Endothelial cell of hepatic sinusoid (primary cell): ENCODE measurements around the gene CDK14.

Experiments used
- in situ Hi-C: cut with HindIII; loops from 2 replicates; pipeline ENCODE4 v1.10.0; 2017; ENCODE audit warnings: low sequenced_read_pairs

The CDK14 gene

DNA sequence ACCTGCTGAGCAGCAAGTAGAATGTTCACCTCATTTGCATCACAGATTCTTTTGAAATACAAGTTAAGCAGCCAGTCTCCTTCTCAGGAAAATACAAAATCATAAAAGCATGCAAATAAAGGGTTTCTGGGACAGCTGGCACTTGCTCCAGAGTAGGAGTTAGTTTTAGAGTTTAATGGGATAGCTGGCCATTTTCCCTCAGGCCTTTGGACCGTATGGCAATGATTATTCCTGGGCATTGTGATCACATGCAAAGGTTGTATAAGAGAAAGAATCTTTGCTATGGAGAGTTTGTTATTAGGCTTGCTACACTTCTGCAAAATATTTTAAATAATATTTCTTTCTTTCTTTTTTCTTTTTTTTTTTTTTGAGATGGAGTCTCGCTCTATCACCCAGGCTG is 240.8 kb downstream of the CDK14 start:
- in situ Hi-C loops: no loop called here

DNA sequence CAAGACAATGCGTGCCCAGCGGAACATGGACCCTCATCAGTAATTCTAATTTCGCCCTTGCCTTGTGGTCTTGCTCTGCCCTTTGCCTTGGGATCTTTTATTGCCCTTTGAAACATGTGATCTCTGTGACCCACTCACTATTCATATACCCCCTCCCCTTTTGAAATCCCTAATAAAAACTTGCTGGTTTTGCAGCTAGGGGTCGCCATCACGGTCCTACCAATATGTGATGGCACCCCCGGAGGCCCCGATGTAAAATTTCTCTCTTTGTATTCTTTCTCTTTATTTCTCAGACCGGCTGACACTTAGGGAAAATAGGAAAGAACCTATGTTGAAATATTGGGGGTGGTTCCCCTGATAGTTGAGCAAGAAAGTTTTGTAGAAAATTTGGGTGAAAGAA is 242.7 kb downstream of the CDK14 start:
- in situ Hi-C loops: no loop called here

DNA sequence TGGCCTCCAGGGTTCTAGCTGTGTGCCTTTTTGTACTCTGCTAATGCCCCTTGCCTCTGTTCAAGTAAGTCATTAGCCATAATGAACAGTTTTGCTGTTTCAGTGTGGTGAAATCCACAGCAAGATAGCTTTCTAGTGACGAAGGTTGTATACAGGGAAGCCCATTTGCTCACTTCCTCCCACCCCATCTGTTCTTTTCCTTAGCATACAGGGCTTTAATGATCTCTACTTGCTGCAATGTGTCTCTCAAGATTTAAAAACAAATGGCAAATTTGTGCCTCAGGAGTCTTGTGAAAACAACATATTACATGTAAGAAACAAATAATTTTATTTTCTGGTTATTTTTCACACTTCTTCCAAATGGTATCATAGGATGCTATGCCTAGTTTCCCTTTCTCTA is 243.2 kb downstream of the CDK14 start:
- in situ Hi-C loops: no loop called here

DNA sequence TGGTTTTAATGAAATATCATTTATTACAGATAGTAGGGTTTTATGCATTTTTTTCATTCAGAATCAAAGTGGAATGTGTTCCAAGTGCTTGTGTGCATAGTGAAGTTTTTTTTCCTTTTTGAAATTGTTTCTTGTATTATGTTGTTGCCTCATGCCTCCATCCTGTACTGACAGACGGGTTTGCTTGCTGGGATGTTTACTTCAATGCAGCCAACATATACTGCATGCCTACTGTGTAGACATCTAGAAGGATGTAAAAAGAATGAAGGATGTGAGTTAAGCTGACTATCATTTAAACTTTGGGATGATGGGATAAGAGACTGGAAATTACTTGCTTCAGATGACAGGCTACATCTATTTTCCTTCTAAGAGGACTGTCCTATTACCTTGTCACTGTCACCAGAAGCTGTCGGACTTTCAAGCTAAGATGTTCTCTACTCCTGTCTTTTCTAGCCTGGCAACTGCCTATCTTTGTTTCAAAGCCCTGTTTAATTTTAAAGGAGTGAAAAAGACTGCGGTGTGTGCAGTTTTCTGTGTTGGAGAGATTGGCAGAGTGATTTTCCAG is 243.7 kb downstream of the CDK14 start:
- in situ Hi-C loops: no loop called here

DNA sequence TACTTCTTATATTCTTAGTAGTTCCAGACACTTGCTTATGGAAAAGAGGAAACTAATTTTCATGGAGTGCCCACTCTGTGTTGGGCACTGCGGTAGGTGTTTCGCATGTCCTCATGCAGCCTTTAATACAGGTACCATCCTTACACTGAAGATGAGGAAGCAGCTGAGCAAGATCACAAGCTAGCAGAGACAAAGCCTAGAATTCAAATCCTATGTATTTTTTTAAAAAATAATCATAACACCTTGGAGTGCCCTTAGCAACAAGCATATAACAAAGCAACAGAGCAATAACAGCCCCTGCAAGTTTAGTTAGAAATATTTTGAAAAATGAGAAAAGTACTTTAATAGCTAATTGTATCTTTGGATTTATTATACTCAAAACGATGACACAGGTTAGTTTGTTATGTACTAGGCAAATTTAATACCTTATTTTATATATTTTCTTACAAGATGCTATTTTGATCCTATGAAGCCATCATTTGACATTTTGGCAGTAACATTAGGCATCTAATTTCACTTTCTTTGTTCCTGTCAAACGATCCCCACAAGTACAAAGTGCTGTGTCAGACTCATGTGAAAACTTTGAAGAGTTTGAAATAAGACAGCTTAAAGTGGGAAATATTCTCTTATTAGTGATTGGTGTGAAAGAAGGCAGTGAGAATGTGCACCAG is 245.8 kb downstream of the CDK14 start:
- in situ Hi-C loops: no loop called here

DNA sequence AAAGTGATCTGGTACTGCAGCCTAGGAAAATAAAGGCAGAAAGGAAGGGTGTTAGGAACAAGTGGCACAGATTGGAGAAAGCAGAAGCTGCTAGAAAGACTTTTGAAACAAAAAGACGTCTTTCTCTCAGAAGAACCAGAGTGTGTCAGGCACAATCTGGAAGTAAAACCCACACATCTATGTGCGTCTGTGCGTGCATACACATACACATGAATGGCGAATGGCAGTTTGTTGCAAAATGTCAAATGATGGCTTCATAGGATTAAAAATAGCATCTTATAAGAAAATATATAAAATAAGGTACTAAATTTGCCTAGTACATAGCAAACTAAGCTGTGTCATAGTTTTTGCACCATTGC is 246.3 kb downstream of the CDK14 start:
- in situ Hi-C loops: no loop called here

DNA sequence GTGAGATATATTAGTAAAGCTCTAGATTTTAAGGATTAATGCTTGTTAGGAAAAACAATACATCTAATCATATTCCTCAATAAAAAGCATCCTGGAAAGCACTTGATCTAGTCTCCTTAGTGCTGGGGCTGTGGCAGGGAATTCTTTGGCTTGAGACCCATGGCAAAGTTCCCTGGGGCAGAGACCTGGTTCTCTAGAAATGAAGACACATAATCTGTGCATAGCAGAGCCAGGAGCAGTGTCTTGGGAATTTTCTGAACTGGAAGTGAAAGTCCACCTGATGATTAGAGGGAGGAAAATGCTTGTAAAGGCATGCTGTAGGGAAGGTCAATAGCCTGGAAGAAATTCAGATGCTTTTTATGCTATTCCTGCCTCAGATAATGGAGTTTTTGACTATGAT is 247.4 kb downstream of the CDK14 start:
- in situ Hi-C loops: no loop called here

DNA sequence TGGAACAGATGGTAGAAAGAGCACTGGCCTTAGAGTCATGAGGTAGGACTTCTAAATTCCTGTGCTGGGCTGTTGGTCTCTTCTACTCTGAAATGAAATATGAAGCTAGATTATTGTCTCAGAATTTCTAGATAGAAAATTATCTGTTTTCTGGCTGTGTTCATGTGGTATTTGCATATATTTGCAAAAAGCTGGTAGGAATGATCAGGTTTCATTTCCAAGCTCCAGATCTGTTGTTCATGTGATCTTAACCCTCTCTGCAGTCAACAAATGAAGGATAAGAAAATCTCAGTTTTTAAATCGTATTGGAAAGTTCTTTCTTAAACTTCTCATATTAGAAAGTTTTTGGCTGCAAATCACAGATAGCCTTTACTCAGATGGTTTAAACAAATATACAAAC is 248.3 kb downstream of the CDK14 start:
- in situ Hi-C loops: no loop called here

DNA sequence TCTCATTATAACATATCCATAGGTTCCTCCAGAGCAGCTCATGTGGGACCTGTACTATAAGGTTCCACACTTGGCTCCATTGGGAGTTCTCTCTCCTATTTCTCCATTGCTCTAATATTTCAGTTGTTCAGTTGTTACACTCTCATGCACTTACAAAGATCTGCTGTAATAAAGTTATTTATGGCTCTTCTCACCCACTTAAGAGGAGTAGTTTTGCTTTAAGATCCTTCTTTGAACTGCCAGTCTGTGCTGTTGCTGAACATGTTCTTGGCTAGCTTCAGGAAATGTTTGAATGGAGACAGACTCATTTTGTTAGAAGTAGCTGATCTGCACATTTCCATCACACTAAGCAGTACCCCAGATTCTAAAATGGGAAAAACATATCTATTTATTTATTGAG is 250.1 kb downstream of the CDK14 start:
- in situ Hi-C loops: no loop called here

DNA sequence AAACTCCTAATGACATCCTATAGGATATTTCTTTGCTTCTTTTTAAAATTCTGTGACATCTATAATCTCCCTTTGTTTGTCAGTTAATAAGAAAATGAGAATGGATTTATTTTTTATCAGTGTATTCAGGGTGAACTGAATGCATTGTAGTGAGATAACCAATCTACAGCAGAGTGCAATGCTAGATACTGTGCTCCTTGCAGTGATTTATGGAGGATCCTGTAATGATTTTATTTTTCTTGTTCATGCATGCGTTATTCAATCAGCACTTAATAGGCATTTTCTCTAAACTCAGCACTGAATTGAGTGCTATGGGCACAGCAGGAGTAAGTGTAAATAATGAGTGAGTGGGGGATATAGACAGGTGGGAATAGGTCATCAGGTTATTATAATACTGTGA is 253.9 kb downstream of the CDK14 start:
- in situ Hi-C loops: no loop called here

DNA sequence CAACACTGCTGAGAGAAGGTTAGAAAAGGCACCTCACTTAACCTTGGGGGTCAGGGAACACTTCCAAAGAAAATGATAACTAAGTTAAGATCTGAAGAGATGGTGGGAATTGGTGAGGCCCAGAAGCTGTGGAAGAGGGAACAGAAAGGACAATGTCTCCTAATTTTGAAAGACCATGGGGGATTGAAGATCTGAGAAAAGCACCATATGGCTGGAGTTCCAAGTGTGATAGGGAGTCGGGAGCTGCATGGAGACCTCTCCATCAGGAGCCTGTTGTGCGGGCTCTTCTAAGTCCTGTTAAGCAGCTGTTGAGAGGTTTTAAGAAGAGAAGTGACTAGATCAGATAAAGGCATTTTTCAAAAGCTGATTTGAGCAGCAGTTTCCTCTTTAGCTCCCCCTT is 254.3 kb downstream of the CDK14 start:
- in situ Hi-C loops: no loop called here

DNA sequence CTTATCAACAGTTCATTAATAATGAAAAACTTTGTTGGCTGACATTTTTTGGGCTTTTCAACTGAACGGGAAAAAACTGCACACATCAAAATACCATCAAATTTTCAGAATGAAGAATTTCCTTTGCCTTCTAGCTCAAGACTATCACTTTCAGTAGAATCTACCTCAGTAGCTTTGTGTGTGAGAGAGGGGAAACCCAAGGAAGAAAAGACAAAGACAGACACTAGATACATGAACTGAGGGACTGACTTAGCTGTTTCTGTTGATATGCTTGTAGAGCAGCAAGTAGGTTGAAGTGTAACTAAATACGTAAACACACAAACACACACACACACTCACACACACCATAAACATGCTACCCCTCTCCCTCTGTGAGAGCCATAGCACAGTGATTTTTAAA is 257.1 kb downstream of the CDK14 start:
- in situ Hi-C loops: no loop called here

DNA sequence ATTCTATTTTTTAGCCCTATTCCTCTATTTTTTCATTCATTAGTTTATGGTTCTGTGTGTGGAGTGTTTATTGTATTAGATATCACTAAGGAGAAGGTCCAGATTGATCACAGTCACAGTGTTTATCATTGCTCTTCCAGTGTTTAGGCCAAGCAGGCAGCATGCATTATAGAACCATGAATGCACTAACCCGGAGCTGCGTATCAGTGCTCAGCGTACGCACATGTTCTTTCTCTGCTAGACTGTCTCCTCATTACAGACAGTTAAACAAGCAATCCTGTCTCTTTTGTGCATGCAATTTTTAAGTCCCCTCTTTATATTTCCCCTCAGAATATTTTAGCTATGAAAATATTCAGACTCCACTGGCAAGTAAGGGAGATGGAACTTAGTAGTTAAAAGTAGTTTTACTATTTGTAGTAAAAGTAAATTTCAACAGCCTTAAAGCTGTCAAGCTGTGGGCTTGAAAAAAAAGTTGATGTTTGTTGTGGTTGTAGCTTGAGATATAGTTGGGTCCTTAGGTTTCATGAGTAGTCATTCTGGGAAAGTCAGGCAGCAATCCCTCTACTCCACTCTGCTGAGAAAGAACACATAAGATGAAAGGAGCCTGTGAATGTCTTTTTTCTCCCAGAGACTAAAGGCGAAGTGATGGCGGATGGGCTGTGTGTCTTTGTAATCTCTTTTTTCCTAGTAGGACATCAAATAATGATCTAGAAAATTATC is 260.4 kb downstream of the CDK14 start:
- in situ Hi-C loops: no loop called here

DNA sequence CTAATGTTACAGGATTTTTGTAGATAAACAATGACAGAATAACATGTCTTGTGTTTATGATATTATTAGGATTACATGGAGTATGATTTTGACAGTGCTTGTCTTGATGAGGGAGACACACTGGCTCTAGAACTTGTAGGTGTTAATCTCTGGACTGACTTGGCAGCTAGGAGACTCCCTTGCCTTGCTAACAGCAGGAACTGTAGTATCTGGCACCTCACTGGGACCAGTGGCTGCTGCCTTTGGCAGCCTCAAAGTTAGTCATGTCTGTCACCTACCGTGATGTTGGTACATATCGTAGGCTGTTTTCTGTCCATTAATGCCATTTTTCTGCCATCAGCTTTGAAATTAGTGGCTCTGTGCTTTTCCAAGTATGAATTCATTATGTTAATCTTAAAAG is 261.5 kb downstream of the CDK14 start:
- in situ Hi-C loops: no loop called here

DNA sequence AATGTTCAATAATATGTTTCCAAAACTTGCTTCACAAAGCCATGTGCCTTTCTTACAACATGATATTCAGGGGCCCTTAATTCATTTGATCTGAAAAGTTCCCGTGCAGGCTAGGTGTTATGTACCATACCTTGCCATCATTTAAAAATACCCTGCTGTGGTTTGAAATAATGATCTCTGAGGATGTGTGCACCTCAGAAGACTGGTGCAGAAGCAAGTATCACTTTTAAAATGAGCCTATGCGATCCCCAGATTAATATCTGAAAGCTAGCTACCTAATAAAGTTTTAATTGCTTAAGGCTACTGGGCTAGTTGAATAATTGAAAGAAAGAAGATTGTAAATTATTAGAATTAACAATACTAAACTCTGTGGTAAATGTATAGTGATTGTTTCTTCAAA is 262.4 kb downstream of the CDK14 start:
- in situ Hi-C loops: no loop called here

DNA sequence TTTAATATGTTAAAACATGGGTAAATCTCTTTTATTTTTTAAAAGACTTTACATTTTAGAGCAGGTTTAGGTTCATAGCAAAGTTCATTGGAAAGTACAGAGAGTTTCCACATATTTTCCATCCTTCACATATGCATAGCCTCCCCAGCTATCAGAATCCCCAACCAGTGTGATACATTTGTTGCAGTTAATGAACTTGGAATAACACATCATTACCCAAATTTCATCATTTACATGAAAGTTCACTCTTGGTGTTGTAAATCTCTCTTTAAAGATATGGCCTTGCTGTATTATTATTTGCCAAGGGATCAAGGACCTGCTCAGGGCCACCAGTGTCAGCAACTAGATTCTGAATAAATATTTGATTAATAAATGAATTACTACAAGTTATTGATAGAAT is 263.4 kb downstream of the CDK14 start:
- in situ Hi-C loops: no loop called here

DNA sequence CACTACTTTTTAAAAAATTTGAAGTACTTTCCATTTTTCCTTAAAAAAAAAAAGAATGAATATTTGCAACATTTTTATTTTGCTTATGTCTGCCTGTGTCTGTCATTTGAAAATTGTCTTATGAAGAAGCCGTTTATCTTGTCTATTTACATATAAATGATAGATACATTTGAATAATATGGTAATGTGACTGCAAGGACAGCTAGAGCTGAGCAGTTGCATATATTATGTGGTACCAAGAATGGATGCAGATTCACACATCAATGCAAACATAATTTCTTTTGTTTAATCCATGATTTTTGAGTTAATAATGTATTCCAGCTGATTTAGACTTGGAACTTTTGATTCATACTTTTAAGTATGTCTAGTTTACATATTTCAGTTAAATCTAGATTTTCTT is 268.0 kb downstream of the CDK14 start:
- in situ Hi-C loops: no loop called here

DNA sequence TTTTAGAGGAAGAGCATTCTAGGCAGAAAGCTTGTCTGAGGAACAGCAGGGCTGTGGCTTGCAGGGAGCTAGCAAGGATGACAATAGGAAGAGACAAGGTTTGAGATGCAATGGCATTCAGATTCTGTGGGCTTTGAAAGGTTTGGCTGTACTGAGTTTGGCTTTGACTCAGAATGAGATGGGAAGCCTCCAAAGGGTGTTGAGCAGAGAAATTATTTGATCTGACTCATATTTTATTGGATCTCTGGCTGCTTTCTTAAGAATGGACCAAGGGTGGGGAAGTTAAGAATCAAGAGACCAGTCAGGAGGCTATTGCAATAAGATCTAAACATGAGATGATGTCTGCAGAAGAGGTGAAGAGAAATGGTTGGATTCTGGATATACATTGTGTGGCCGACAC is 273.2 kb downstream of the CDK14 start:
- in situ Hi-C loops: no loop called here

DNA sequence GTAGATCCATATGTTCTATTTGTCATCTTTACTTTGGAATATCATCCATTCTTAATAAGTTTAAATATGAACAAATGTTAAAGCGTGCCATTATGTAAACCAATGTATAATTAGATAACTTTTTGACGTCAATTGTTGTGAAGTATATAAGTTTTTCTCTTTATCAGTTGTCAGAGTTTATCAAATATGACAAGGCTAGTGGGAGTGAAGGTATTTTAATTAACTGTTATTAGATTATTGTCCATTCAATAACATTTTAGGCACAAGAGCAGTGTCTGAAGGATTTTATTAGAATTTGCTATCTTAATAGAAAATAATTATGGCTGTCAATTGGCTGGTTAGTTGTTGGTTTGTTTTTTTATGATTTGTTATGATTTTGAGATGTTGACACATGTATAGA is 280.6 kb downstream of the CDK14 start:
- in situ Hi-C loops: no loop called here

DNA sequence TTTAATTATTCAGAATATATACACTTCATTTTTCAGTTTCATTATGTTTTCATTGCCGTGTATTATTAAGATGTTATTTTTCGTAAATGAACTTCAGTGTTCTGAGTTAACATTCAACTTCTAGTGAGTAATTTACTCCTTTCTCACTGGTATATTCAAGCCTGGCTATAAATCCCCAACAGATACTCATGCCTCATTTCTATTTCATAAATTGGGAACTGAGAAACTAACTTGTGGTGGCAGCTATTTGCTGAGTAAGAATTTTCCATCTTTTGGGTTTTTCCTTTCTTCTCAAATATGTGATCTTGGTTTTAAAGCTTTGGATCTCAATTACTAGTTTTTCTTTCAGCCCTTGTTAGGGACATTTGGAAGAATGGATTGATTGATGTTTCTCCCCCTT is 281.1 kb downstream of the CDK14 start:
- in situ Hi-C loops: no loop called here

DNA sequence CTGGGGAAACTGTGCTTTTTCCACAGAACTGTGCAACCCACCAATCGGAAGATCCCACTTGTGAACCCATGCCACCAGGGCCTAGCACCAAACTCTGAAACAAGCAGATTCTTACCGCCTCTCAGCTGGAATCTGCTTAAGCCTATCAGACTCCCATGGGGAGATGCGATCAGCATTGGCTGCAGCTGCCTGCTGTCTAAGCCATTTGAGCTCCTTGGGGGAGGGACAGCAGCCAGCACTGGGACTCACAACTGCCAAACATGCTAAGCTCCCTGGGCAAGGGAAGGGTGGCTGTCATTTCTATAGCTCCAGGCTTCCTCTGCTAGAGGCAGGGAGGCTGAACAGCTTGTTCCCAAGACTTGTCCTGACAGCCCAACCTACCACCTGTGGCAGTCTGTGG is 283.8 kb downstream of the CDK14 start:
- in situ Hi-C loops: no loop called here

DNA sequence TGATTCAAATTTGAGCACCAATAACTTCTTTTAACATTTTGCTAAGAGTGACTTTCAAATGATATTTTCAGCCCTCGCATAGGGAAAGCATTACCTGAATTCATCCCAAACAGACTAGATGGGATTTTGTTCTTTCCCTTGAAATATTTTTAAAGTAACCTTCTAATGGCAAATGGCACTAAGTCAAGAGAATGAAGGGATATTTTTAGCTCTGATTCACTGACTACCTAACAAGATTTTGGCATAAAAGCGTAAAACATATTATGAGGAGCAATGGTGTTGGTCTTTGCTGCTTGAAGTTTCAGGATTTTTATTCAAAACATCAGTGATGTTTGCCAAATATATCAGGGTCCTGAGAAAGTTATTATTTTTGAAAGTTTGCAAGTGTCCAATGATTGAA is 290.3 kb downstream of the CDK14 start:
- in situ Hi-C loops: no loop called here

DNA sequence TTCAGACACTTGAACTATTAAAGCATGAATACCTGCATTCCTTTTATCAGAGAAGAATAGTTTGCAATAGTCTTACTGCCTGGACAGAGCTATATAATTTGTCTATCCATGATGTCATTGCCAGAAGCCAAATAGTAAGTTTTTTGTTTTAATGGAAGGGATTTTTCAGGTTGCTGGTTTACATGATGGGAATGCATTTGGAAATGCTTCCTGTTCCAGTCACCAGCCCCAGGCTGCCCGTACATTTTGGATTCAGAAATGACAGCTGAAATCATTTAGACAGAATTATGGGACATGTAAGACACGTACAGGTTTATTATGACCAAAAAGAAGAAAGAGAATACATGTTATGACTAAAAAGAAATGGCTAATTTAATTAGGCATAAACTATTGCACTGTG is 293.1 kb downstream of the CDK14 start:
- in situ Hi-C loops: no loop called here
